NCI-H69 (cell line): ENCODE results near the gene CACHD1.

Experiments
- DNase-seq: peaks from one replicate; lab custom pipeline; 2025; lab: John Stamatoyannopoulos, UW

CACHD1 gene

GRCh38 chr1:64469977-64470664, at the start of gene CACHD1:
TSS of gene CACHD1 (plus strand) at chr1:64470129. CDS start at chr1:64470745, 616 bp downstream.
- DNase-seq = peak; percentile 90

GRCh38 chr1:64421377-64421776, 48.6 kb upstream of the CACHD1 start:
- no peak for DNase-seq

GRCh38 chr1:64423526-64423925, 46.4 kb upstream of the CACHD1 start:
- no peak for DNase-seq

GRCh38 chr1:64424412-64424811, 45.5 kb upstream of the CACHD1 start:
- no peak for DNase-seq

- DNase-seq = no peak
Observed at GRCh38 chr1:64425521-64425920, 44.4 kb upstream of the CACHD1 start.

- DNase-seq = no peak
Observed at GRCh38 chr1:64426681-64427080, 43.2 kb upstream of the CACHD1 start.

- no peak for DNase-seq
Observed at GRCh38 chr1:64427879-64428278, 42.0 kb upstream of the CACHD1 start.

- DNase-seq = no peak
Observed at GRCh38 chr1:64433308-64433707, 36.6 kb upstream of the CACHD1 start.

- no peak for DNase-seq
Observed at GRCh38 chr1:64433747-64434146, 36.2 kb upstream of the CACHD1 start.

- DNase-seq = no peak
Observed at GRCh38 chr1:64435000-64435399, 34.9 kb upstream of the CACHD1 start.

- DNase-seq = no peak
Observed at GRCh38 chr1:64437453-64437852, 32.5 kb upstream of the CACHD1 start.

GRCh38 chr1:64440183-64440826, 29.6 kb upstream of the CACHD1 start:
- no peak for DNase-seq

GRCh38 chr1:64451440-64451839, 18.5 kb upstream of the CACHD1 start:
- DNase-seq = no peak

- no peak for DNase-seq
Observed at GRCh38 chr1:64453688-64454087, 16.2 kb upstream of the CACHD1 start.

GRCh38 chr1:64458915-64459314, 11.0 kb upstream of the CACHD1 start:
- DNase-seq = no peak

- no peak for DNase-seq
Observed at GRCh38 chr1:64459743-64460142, 10.2 kb upstream of the CACHD1 start.

GRCh38 chr1:64466033-64466432, 3.9 kb upstream of the CACHD1 start:
- DNase-seq = no peak

- peak; percentile 71 for DNase-seq
Observed at GRCh38 chr1:64469116-64469976, 583 bp upstream of the CACHD1 start.

GRCh38 chr1:64470665-64471217, 812 bp downstream of the CACHD1 start:
- DNase-seq = peak; percentile 60

GRCh38 chr1:64471218-64472039, 1.5 kb downstream of the CACHD1 start:
- DNase-seq = peak; percentile 70

- no peak for DNase-seq
Observed at GRCh38 chr1:64472040-64472376, 2.1 kb downstream of the CACHD1 start.

GRCh38 chr1:64472805-64473204, 2.9 kb downstream of the CACHD1 start:
- DNase-seq = peak; percentile 66
